ENCODE data around the gene MORC2.

- TF ChIP-seq SPI1 (IDR thresholded peaks at IDR 0.05; ENCODE audit: borderline replicate concordance, insufficient read depth, low read depth, low read length) (no peak), NFIC (IDR thresholded peaks at IDR 0.05; ENCODE audit: low read depth, low read length) (no peak), EGR1 (IDR thresholded peaks at IDR 0.05; ENCODE audit: borderline replicate concordance in 1 of 2, low read depth in 2 of 2, low read length in 2 of 2) (no peak), RFX5 (IDR thresholded peaks at IDR 0.05; ENCODE audit: low read depth, low read length) (no peak), POLR2A (IDR thresholded peaks at IDR 0.05; ENCODE audit: low read depth, low read length) (no peak), CTCF (IDR thresholded peaks at IDR 0.05 in 2 of 3, conservative IDR thresholded peaks at IDR 0.05 in 1 of 3; ENCODE audit: control insufficient read depth in 2 of 3, extremely low read depth in 1 of 3, insufficient read depth in 1 of 3, low read depth in 3 of 3, low read length in 3 of 3) (no peak), SUPT20H (IDR thresholded peaks at IDR 0.05; ENCODE audit: borderline replicate concordance, control insufficient read depth, low read depth, low read length) (no peak), CHD2 (IDR thresholded peaks at IDR 0.05; ENCODE audit: borderline replicate concordance, low read depth, low read length) (no peak), NFXL1 (IDR thresholded peaks at IDR 0.05; ENCODE audit: borderline replicate concordance) (no peak), REST (IDR thresholded peaks at IDR 0.05; ENCODE audit: low read depth, low read length) (no peak)
These were observed 61.6 kb downstream of the MORC2 start for GRCh38 chr22:30906946-30907345.

All from GM12878 (cell line).